RWPE1 (cell line): ENCODE results near the gene EFNA2.

Experiments
- CTCF ChIA-PET: fragments of 350-600 bp; sonication (Branson Sonifier 250); formaldehyde crosslinking; extraction: SDS; loops from one replicate; lab custom pipeline; 2021; lab: Yijun Ruan, JAX
- POLR2A ChIA-PET: fragments of 400-600 bp; formaldehyde crosslinking; extraction: SDS; loops from one replicate; lab custom pipeline; 2020; ENCODE audit warnings: antibody characterized with exemption; ENCODE audit not compliant: low non-redundant PET; lab: Yijun Ruan, JAX
- DNase-seq: peaks from one replicate; pipeline ENCODE4 v3.0.0; 2012; ENCODE audit warnings: low spot score
- H3K27ac ChIP-seq: fragments of 450-650 bp; 2 replicates; pipeline ENCODE4 v1.5.1; 2017
- TF ChIP-seq, protein P1 (sequence below): fragments of 450-650 bp; conservative IDR thresholded peaks from 2 replicates; pipeline ENCODE4 v1.5.1; 2017; ENCODE audit warnings: low read depth, mild to moderate bottlenecking

Gene EFNA2

DNA sequence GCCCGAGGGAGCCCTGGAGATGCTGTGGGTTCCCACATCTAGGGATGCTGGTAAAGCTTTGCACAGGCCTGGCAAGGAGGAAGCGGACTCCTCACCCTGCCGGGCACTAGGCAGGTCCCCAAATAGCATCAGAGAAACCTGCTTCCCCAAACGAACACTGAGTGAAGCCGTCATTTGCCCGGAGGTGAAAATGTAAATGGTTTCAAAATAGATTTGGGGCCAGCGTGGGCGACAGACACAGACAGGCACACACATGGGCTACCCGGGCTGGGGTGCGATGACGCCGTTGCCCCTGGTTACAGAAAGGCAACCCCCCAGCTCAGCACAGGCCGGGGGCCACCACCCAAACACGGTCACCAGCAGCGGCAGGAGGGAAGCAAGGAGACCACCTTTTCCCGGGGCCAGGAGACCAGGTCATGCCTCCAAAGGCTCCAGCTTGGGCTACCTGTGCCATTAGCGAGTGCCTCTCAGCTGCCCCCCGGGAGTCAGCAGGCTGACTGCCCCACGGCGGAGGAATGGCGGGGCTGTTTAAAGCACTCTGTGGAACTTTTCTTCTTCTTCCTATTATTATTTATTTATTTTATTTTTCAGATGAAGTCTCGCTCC is 50.5 kb downstream of the EFNA2 start:
- POLR2A ChIA-PET, result no interaction called here
- CTCF ChIA-PET, result no interaction called here

DNA sequence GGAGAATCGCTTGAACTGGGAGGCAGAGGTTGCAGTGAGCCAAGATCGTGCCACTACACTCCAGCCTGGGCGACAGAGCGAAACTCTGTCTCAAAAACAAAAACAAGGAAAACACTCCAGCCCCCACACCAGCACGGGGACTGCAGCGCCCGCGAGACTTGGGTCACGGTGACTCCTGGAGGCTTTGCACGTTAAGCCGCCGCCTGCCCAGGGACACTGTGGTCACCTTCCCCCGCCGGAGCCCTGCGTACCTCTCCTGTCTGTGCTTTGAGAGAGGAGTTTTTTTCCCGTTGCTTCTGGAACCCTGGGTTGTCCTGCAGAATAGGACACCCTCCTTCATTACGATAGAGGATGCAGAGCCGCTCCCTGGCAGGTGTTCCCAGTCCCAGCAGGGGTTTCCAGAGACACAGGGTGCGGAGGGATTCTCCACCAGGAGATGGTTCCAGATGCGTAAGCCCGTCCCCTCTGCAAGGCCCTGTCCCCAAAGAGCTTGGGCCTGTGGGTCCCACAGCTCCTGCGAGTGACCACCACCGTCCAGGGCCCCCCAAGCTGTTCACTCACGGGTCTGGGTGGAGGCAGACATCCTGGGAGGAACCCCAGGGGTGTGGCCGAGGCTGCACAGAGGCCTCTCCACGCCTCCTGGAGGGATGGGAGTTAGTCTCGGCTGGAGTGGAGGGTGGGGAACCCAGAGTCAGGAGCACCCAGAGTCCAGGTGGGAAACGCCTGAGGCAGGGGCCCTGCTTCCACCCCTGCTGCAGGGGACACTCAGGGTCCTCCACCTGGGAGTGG is 55.2 kb downstream of the EFNA2 start:
- no peak overlapping the region for H3K27ac ChIP-seq
- DNase-seq, result no peak
- ChIA-PET POLR2A (interaction anchor here (0.7 to 0.9 kb wide), 2 partner anchors 14 to 181 kb away, joined by 3 to 6 read pairs; a partner anchor contains a TSS), CTCF (no interaction called here)
- TF ChIP-seq, protein P1, sequence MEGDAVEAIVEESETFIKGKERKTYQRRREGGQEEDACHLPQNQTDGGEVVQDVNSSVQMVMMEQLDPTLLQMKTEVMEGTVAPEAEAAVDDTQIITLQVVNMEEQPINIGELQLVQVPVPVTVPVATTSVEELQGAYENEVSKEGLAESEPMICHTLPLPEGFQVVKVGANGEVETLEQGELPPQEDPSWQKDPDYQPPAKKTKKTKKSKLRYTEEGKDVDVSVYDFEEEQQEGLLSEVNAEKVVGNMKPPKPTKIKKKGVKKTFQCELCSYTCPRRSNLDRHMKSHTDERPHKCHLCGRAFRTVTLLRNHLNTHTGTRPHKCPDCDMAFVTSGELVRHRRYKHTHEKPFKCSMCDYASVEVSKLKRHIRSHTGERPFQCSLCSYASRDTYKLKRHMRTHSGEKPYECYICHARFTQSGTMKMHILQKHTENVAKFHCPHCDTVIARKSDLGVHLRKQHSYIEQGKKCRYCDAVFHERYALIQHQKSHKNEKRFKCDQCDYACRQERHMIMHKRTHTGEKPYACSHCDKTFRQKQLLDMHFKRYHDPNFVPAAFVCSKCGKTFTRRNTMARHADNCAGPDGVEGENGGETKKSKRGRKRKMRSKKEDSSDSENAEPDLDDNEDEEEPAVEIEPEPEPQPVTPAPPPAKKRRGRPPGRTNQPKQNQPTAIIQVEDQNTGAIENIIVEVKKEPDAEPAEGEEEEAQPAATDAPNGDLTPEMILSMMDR, result no peak

More for the DNA sequence above, 50.5 kb downstream of the EFNA2 start:
- H3K27ac ChIP-seq, result no peak overlapping the region
- no peak for DNase-seq
- TF ChIP-seq, protein P1, result no peak

DNA sequence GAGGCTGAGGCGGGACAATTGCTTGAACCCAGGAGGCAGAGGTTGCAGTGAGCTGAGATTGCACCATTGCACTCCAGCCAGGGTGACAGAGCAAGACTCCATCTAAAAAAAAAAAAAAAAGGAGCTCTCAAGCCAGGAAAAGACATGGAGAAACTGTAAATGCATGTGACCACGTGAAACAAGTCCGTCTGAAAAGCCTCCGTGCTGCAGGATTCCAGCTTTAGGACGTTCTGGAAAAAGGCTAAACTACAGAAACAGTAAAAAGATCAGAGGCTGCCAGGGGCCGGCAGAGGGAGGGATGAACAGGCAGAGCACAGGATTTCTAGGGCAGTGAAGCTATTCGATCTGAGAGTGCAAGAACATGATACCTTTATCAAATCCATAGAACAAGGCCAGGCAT is 57.4 kb downstream of the EFNA2 start:
- TF ChIP-seq, protein P1, result no peak
- ChIA-PET CTCF (interaction anchor here (0.9 kb wide), 1 partner anchor 129 kb away, joined by 3 read pairs; no protein-coding TSS in a partner anchor), POLR2A (no interaction called here)
- no peak for DNase-seq
- no peak overlapping the region for H3K27ac ChIP-seq

DNA sequence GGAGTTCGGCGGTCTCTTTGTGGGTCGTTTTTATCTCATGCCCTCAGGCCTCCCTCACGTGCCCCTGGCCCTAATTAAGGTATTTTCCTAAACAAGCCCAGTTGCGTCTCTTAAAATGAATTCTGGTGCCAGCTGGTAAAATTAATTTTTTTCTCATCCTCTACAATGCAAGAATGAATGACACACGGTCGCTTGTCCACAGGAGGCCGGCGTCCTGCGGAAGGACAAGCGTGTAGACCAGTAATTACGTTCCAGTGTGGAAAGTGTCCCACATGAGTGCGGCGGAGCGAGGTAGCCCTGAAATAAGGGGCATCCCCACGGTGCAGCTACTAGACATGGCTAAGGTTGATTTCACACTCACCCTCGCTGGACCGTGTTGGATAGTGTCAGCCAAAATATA is 63.5 kb downstream of the EFNA2 start:
- TF ChIP-seq, protein P1, result no peak
- ChIA-PET CTCF (interaction anchor here (0.6 to 1.1 kb wide), 2 partner anchors 33 to 1288 kb away, joined by 3 to 4 read pairs; no protein-coding TSS in a partner anchor), POLR2A (no interaction called here)
- no peak for DNase-seq
- no peak overlapping the region for H3K27ac ChIP-seq

DNA sequence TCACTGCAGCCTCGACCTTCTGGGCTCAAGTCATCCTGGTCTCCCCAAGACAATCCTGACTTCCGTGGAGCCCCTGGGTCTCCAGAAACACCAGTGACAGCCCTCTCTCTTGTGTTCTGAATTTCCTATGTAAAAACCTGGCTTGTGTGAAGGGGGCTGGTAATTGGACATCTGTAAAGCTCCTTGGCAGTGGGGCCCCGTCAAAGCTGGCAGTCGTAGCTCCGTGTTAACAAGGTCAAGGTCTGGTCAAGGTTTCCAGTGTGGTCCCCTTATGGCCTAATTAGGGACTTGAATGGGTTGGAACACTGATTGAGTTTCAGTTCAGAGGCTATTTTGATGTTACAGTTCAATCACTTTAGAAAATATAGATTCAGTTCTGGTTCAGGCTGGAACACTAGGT is 65.2 kb downstream of the EFNA2 start:
- no peak for DNase-seq
- POLR2A ChIA-PET, result no interaction called here
- CTCF ChIA-PET, result interaction anchor here (1.1 kb wide), 1 partner anchor 118 kb away, joined by 4 read pairs; no protein-coding TSS in a partner anchor
- TF ChIP-seq, protein P1, result no peak
- no peak overlapping the region for H3K27ac ChIP-seq
